Astrocyte of the cerebellum (primary cell): ENCODE results near the gene STIMATE.

Source experiments
- DNase-seq: peaks from one replicate; pipeline ENCODE4 v3.0.0-alpha.2; 2011; ENCODE audit warnings: low read depth
- H3K4me3 ChIP-seq: 2 replicates; pipeline ENCODE4 v1.5.1; 2011; ENCODE audit warnings: mild to moderate bottlenecking, low read depth, low read length, moderate library complexity
- in situ Hi-C: cut with HindIII; loops from 2 replicates; pipeline ENCODE4 v1.10.0; 2017; ENCODE audit warnings: low sequenced_read_pairs
- TF ChIP-seq, protein P1 (sequence below): IDR thresholded peaks from 2 replicates; pipeline ENCODE4 v1.5.1; 2012; ENCODE audit warnings: low read length, low read depth, moderate library complexity, mild to moderate bottlenecking; ENCODE audit errors: missing control alignments

Gene STIMATE

DNA sequence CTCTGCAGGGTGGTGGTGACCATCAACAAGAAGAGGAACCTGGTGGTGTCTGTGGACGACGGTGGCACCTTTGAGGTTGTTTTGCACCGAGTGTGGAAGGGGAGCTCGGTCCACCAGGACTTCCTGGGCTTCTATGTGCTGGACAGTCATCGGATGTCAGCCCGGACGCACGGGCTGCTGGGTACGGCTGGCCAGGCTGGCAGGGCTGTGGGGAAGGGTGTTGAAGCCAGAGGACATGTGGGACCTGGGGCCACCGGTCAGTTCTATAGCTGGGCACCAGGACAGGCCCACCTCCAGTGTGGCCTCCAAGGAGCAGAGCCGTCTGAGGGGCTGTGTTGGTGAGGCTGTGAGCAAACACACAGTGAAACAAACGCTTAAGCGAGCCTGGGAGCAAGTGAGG, 106.6 kb downstream of the STIMATE start:
- TF ChIP-seq, protein P1, sequence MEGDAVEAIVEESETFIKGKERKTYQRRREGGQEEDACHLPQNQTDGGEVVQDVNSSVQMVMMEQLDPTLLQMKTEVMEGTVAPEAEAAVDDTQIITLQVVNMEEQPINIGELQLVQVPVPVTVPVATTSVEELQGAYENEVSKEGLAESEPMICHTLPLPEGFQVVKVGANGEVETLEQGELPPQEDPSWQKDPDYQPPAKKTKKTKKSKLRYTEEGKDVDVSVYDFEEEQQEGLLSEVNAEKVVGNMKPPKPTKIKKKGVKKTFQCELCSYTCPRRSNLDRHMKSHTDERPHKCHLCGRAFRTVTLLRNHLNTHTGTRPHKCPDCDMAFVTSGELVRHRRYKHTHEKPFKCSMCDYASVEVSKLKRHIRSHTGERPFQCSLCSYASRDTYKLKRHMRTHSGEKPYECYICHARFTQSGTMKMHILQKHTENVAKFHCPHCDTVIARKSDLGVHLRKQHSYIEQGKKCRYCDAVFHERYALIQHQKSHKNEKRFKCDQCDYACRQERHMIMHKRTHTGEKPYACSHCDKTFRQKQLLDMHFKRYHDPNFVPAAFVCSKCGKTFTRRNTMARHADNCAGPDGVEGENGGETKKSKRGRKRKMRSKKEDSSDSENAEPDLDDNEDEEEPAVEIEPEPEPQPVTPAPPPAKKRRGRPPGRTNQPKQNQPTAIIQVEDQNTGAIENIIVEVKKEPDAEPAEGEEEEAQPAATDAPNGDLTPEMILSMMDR = no peak
- in situ Hi-C loops = no loop called here
- no peak overlapping the region for H3K4me3 ChIP-seq
- DNase-seq = no peak

DNA sequence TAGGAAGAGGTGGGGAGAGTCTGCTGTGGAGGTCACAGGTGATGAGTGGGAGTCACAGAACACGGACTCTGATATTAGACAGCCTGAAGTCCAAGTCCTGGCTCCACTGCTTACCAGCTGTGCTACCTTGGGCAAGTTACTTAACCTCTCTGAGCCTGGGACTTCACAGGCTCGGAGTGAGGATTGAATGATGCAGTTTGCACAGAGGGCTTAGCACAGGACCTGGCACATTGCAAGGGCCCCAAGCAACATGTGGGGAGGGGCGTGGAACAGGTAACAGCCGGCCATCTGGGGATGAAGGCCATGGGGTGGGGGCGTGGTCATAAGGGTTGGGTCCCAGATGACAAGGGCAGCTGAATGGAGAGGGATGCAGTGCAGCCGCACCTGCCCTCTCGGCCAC, 107.0 kb downstream of the STIMATE start:
- no peak overlapping the region for H3K4me3 ChIP-seq
- TF ChIP-seq, protein P1 = no peak
- no peak for DNase-seq
- in situ Hi-C loops = no loop called here

DNA sequence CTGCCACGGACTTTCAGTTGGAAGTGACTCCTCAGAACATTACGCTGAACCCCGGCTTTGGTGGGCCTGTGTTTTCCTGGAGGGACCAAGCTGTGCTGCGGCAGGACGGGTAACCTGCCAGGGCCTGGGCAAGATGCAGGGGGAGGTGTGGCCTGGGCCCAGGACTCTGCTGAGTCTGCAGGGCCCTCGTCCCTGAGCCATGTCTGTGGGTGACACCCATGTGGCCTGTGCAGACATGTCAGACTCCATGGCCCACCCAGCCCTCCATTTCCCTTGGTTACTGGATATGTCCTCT, 107.7 kb downstream of the STIMATE start:
- in situ Hi-C loops = no loop called here
- no peak for DNase-seq
- H3K4me3 ChIP-seq = no peak overlapping the region
- TF ChIP-seq, protein P1 = no peak

DNA sequence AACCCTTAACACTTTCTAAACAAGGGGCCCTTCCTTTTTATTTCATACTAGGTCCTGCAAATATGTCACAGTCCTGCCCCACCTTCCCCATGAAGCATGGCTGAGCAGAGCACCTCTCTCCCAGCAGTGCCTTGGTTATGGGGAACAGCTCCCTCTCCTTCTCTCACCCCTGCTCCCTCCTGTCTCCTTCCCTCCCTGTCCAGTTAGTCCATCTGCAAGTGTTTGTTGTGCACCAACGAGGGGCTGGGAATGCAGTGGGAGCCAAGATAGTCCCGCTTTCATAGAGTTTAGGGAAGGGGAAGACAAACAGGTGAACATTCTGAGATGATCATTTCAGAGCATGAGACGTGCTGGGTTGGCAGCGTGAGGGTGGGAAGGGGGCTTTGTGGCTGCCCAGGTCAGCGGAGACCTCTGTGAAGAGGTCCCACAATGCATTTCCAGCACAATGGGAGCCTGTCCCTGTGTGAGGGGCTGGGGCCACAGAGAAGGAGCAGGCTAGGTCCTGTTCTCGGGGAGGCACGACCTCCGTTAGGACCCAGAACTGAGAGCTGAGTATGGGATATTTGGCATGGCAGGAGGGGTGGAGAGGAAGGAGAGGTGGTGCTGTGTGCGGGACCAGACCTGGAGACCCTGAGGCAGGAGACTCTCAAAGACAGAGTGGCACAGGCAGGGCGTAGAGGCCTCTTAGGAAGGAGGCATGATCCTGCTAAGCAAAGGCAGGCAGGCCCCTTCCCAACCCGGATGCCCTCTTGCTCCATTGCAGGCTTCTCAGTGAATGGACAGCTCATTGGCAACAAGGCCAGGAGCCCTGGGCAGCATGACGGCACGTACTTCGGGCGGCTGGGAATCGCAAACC, 108.2 kb downstream of the STIMATE start:
- no peak overlapping the region for H3K4me3 ChIP-seq
- in situ Hi-C loops = no loop called here
- TF ChIP-seq, protein P1 = no peak
- no peak for DNase-seq

DNA sequence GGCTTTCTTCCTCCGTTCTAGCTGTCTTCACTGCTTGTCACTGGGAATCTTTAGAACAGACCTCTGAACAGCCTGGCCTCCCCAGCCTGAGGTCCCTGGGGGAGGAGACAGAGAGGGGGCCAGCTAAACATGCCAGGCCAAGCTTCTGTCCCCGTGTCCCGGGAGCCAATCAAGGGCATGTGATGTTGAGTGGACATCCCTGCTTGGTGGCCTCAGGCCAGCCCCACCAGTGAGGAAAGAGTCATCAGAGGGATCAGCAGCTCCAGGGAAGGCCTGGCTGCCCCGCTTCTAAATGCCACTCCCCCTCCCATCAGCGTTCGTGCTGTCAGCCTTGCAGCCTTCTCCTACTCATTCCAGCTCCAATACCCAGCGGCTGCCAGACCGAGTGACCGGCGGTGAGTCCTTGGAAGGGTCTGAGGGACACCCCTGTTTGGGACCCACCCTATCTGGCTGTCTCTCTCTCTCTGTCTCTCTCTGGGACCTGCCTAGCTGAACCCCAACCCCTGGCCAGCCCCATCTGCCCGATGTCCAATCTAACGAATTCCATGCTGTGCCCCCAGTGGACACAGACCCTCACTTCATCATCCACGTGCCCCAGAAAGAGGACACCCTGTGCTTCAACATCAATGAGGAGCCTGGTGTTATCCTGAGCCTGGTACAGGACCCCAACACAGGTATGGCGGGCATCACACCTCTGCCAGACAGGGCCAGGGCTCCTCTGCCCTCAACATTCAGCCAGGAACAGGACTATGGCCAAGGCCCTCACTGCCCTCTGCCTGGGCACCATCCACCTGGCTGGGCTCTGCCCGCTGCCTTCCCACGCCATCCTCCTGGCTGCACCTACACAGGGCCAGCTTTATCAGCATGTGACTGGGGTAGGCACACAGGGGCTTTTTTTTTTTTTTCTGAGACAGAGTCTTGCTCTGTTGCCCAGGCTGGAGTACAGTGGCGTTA, 109.4 kb downstream of the STIMATE start:
- no peak for DNase-seq
- H3K4me3 ChIP-seq = no peak overlapping the region
- in situ Hi-C loops = no loop called here
- TF ChIP-seq, protein P1 = no peak

DNA sequence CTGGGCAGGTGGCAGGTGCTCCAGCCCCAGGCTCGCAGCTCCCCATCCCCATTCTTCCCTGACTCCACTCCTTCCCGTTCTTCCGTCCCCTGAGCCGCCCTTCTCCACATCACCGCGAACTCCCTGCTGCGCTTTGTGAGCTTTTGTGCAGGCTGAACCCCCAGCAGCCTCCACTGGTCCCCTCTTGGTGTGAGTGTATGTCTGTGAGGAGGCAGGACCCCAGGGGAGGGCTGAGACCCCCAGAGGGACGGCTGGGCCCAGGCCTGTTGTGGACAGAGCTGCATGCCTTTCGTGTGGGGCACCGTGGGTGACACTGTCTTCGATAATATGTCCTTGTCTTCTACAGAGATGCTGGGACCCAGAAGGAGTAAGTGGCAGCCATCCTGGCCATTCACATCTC, 110.1 kb downstream of the STIMATE start:
- in situ Hi-C loops = no loop called here
- TF ChIP-seq, protein P1 = no peak
- DNase-seq = no peak
- H3K4me3 ChIP-seq = no peak overlapping the region
